T-helper 9 cell (primary cell): ENCODE data around the gene PLCH1.

Source experiments
- DNase-seq: peaks from one replicate; pipeline ENCODE4 v3.0.0-alpha.2; 2020

PLCH1 gene

DNA sequence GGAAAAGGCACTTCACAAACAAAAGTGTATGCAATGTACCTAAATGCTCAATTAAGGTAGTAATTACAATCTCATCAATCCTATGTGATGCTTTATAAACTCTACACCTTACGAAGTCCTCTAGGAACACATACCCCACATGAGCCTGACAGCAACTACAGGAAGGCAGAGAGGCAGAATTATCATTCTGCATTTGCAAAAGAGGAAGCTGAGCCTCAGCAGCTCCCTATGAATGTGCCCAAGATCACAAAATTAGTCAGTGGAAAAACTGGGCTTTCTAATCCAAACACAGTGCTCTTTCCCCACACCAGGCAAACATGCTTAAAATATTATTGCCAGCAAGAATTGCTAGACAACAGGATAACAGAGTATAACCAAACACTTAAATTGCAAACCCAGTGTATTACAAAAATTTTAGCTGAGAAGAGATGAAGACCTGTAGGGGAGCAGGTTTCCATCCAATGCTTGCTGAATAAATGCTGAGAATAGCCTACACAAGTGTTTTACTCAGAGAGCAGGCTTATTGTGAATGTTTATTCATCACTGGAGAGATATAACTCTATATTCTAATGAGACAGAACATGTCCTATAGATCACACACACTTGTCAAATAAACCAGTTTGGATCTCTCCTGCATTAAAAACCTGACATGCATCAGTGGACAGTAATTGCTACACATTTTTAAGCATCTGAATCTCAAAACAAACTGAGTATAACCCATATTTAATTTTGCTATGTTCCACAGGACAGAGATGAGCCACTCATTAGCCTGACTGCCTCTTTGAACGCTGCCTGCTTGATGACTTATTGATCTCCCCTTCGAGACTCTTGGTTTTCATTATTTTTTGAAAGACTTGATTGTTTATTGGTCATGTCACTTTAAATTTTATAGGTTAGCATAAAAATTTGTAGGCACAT lies 62.2 kb downstream of the PLCH1 start:
- DNase-seq, result no peak

GRCh38 chr3:155676252-155676981 lies 68.5 kb downstream of the PLCH1 start:
- no peak for DNase-seq

GRCh38 chr3:155675094-155675493 lies 69.8 kb downstream of the PLCH1 start:
- no peak for DNase-seq

DNA sequence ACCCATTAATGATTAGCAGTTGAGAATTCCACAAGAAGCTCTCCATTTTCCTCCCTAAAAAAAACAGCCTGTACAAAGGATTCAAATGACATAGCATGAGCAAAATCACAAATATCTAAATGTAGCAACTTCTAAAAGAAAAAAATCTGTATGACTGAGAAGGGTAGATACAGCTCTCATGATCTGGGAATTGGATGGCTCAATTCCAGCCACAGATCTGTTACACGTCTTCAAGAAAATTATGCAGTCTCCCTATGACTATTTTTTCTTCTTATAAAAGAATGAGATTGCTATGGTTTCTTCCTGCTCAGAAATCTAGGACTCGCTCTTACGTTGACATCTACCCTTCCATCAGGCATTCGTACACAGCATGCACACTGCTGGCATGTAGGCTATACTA lies 71.5 kb downstream of the PLCH1 start:
- no peak for DNase-seq

DNA sequence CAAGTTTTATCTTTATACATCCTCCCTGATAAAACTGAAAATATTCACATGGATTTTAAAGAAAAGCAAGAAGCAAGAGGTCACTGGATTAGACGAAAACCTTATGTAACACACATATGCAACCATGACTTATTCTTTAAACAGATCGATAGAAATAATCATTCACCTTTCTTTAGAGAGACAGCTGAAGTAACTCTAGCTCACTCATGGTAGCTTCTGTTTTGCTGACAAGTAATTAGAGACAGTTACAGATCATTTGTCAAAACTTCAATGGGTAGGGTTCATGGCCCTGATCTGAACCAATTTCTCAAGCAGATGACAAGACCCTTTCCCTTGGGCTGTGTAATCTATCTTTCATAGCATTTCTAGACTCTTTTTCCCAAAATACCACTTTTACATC lies 74.5 kb downstream of the PLCH1 start:
- no peak for DNase-seq

DNA sequence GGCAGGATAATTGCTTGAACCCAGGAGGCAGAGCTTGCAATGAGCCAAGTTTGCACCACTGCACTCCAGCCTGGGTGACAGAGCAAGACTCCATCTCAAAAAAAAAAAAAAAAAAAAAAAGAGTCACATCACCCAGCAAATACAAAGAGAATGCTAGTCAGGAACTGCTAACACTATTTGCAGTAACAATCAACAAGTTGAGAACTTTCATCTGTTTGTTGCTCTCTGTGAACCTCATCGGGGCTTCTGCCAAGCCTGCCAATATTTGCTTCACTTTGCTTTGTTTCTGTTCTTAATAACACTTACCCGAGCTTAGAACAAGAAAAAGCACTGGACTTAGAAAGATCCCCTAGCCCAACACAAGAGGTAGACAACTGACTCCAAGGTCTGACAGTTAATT lies 76.9 kb downstream of the PLCH1 start:
- DNase-seq, result no peak

GRCh38 chr3:155664925-155665695 lies 79.8 kb downstream of the PLCH1 start:
- DNase-seq, result no peak

GRCh38 chr3:155663467-155664212 lies 81.2 kb downstream of the PLCH1 start:
- no peak for DNase-seq

- no peak for DNase-seq
Observed at GRCh38 chr3:155661760-155662159, 83.1 kb downstream of the PLCH1 start.

DNA sequence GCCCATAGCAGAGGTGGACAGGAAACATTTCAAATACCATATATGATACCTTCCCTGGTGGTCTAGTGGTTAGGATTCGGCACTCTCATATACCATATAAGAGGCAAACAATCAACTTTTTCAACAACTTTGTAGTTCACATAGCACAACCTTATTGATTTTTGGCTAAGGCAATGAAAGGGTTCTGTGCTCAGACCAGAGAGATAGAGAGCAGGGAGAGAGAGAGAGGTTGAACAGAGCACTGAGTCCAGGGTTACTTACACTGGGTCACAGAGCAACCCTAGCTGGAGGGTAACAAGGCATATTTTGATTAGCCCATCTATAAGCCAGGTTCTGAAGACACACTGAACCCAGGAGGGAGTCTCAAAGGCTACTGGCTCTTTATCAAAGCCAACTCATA lies 83.8 kb downstream of the PLCH1 start:
- DNase-seq, result no peak

- DNase-seq, result no peak
Observed at GRCh38 chr3:155658671-155659261, 86.1 kb downstream of the PLCH1 start.

DNA sequence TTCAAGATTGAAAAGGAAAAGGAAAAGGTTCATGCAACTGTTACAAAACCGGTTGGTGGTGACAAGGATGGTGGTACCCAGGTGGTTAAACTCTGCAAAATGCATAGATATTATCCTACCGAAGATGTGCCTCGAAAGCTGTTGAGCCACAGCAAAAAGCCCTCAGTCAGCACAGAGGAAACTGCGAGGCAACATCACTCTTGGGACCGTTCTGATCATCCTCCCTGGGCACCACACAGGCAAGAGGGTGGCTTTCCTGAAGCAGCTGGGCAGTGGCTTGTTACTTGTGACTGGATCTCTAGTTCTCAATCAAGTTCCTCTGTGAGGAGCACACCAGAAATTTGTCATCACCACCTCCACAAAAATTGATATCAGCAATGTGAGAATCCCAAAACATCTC lies 86.9 kb downstream of the PLCH1 start:
- DNase-seq, result no peak

DNA sequence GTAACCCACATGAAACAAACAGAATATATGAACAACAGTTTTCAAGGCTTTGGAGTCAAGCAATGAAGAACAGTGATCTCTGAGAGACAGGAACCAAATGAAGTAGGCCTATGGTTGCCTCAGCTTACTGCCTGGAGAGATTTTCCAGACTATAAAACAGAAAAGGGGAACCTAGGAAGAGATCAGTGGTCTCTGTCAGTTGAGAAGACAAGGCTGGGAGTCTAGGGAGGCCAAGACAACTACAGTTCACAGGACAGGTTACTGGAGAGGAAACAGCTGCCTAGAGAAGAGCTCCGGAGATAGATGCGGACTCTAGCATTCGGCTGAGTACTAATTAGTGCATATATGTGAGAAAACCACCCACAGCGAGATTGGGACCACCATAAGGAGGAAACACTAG lies 87.7 kb downstream of the PLCH1 start:
- no peak for DNase-seq

GRCh38 chr3:155656466-155656865 lies 88.4 kb downstream of the PLCH1 start:
- DNase-seq, result no peak

DNA sequence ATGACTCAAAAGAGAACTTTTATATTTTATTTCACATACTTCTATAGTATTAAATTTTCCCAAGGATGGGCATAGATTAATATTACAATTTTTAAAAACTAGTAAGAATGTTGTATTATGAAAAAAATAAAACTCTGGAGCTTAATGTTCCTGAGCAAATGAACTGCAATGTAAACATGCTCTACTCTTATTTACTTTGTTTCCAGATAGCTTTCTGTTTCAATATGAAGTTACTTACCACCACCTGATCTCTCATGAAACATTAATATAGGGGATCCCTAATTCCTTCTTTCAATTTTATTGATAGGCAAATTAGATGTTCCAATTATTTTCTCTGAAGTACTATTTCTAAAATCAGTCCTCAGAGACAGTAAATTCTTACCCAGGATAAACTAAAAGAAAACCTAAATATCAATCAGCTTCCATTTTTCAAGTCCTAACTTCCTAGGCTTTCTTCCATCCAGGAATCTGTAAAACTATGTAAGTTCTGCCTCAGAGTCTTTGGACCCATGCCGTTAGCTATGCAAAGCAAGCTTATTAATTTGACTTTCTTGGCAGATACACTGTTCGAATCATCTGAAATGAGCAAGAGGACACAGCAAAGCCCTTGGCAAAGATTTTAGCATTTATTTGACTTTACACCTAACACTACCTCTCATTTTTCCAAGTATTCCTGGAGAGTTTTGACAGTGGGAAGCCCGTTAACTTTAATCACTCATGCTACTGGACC lies 93.2 kb downstream of the PLCH1 start:
- no peak for DNase-seq

- no peak for DNase-seq
Observed at GRCh38 chr3:155648013-155648591, 96.8 kb downstream of the PLCH1 start.

GRCh38 chr3:155647206-155647605 lies 97.7 kb downstream of the PLCH1 start:
- DNase-seq, result no peak

- DNase-seq, result no peak
Observed at GRCh38 chr3:155646669-155647068, 98.2 kb downstream of the PLCH1 start.

DNA sequence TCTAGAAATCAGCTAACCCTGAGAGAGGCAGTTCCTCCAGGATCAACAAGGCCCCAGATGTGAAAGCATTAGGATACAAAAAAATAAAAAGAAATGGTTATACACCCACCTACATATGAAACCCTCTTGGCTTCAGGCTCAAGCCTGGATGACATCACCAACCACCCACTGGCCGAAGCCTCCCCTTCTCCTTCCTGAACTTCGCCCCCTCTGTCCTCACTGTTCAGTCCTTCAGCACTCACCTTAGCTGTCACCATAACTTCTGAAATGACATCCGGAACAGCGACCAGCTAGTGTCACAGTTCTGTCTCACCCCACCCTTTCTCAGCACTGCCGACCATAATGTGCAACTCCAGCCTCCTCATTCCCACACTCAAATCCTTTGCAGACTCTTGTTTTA lies 98.7 kb downstream of the PLCH1 start:
- DNase-seq, result no peak

DNA sequence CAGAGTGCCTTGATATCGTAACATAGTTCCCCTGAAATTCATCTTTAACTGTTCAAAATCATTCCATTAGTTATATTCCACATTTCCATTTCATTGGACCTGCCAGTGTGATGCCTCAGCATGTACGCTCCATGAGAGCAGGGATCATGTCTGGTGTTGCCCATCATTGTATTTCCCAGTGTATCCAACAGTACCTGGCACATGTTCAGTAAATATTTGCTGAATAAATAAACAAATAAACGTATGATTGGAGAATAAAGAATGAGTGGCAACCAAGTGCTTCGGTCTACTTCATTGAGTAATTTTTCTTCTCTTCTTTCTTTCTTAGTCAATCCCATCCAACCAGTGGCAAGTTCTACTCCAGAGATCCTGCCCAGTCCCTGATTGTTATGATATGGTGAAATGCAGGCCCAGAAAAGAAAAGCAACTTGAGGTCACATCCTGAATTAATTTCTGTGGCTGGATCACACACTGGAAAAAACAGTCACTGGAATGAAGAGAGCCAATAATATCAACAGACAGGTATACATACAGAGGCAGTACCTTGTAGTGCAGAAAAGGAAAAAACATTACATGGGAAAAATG lies 101.2 kb downstream of the PLCH1 start:
- no peak for DNase-seq

- no peak for DNase-seq
Observed at GRCh38 chr3:155641956-155642355, 102.9 kb downstream of the PLCH1 start.
